K562 (cell line): ENCODE data around the gene DDX39A. TPM values are rescaled to one million over a fixed set of nuclear protein-coding genes. Genes with fewer than 3 reads are reported as not detected.
A peak's percentile ranks its signal among the peaks of the same experiment; 100 is the strongest.

Experiments used
- BDP1 ChIP-seq: IDR thresholded peaks from 3 replicates; pipeline ENCODE4 v1.6.1; 2011; ENCODE audit not compliant: insufficient read length, insufficient read depth
- HOMEZ ChIP-seq: fragments of 250-450 bp; sonication (Bioruptor Pico); IDR thresholded peaks from 2 replicates; pipeline ENCODE4 v1.4.0; 2020; ENCODE audit warnings: mild to moderate bottlenecking, moderate library complexity
- MGA ChIP-seq: fragments of 450-650 bp; IDR thresholded peaks from 2 replicates; pipeline ENCODE4 v1.6.1; 2016; ENCODE audit warnings: mild to moderate bottlenecking, moderate library complexity
- PHF20 ChIP-seq: fragments of 450-650 bp; IDR thresholded peaks from 2 replicates; pipeline ENCODE4 v1.6.1; 2018; ENCODE audit not compliant: partially characterized antibody
- TFE3 ChIP-seq: fragments of 450-650 bp; formaldehyde crosslinking; IDR thresholded peaks from 2 replicates; pipeline ENCODE4 v1.4.0; 2020; ENCODE audit warnings: mild to moderate bottlenecking, mixed read lengths
- THRA ChIP-seq: fragments of 450-650 bp; IDR thresholded peaks from 2 replicates; pipeline ENCODE4 v1.6.1; 2017; ENCODE audit warnings: mild to moderate bottlenecking, moderate library complexity
- VEZF1 ChIP-seq: fragments of 200-800 bp; sonication (Bioruptor generic); IDR thresholded peaks from 2 replicates; pipeline ENCODE4 v1.6.1; 2017; ENCODE audit warnings: missing genetic modification characterization, missing compliant biosample characterization
- ZNF668 ChIP-seq: fragments of 250-450 bp; sonication (Bioruptor Pico); IDR thresholded peaks from 2 replicates; pipeline ENCODE4 v1.8.0; 2022; ENCODE audit warnings: mild to moderate bottlenecking, inconsistent platforms
- polyA plus RNA-seq, 8 experiments: library from polyadenylated mRNA; depleted of rRNA in 4 of 8; stranded (reverse) in 5 of 8; unstranded in 3 of 8; fragments of >200 nt; fragmentation: Nextera tagmentation in 2 of 8; fragmentation: Illumina TruSeq in 1 of 8; extraction: Ambion mirVana in 2 of 8; extraction: Trizol in 1 of 8; gene quantifications; 2 replicates each; pipeline versions ENCODE4 v1.2.1 to v1.2.3, GENCODE V29; 2011 to 2014; ENCODE audit warnings: inconsistent platforms in 1 of 8, missing spikeins in 1 of 8
- total RNA-seq, 7 experiments: library from RNA; depleted of rRNA in 6 of 7; stranded (reverse); fragments of >200 nt in 6 of 7; fragmentation: Illumina TruSeq in 2 of 7; extraction: Trizol in 2 of 7; gene quantifications; 2 replicates each; pipeline versions ENCODE4 v1.2.1 to v1.2.3, GENCODE V29; 2011 to 2021; ENCODE audit warnings: low replicate concordance in 1 of 7

DDX39A gene
- total and polyA plus RNA-seq, 9 of the 15 experiments (the other 6 are each of a cell fraction or from before 2014, with no cell fraction given) = 90.3 to 250 (median 188) TPM

GRCh38 chr19:14432791-14433553 lies 13.8 kb upstream of the DDX39A start, which contains the start of gene PKN1 (continued):
- TF ChIP-seq MGA (peak; percentile 38; the same call in 1 of the 2 replicates), PHF20 (no peak), THRA (no peak), ZNF668 (no peak), HOMEZ (CRISPR knock-in tag) (no peak), BDP1 (no peak), VEZF1 (CRISPR knock-in tag) (peak; percentile 95), TFE3 (CRISPR knock-in tag) (peak; percentile 94)
